K562 (cell line): ENCODE measurements around the gene TTC28.

ENCODE experiments used
- ZNF586 ChIP-seq: fragments of 450-650 bp; formaldehyde crosslinking; conservative IDR thresholded peaks from 2 replicates; pipeline ENCODE4 v1.4.0; 2020; ENCODE audit warnings: mild to moderate bottlenecking, moderate library complexity
- TF ChIP-seq, protein P1 (sequence below): fragments of 250-450 bp; sonication (Bioruptor Pico); IDR thresholded peaks from 2 replicates; pipeline ENCODE4 v1.8.0; 2022; ENCODE audit warnings: moderate library complexity, mild to moderate bottlenecking, inconsistent platforms
- TF ChIP-seq, protein P2 (sequence below): fragments of 450-650 bp; conservative IDR thresholded peaks from 2 replicates; pipeline ENCODE4 v1.6.1; 2016; ENCODE audit warnings: missing genetic modification characterization, low read depth, mild to moderate bottlenecking, control low read depth, missing compliant biosample characterization
- TF ChIP-seq, protein P3 (sequence below), 3 experiments: IDR thresholded peaks in 2 of 3; conservative IDR thresholded peaks in 1 of 3; 2 replicates each; pipeline ENCODE4 v1.5.1; 2011 to 2012; ENCODE audit warnings: low read length in 3 of 3, mild to moderate bottlenecking in 3 of 3, control low read depth in 2 of 3, improper control_type of control experiment in 1 of 3, inconsistent platforms in 1 of 3, low read depth in 1 of 3, mixed read lengths in 1 of 3, moderate library complexity in 1 of 3; ENCODE audit not compliant: insufficient read depth in 2 of 3

DNA sequence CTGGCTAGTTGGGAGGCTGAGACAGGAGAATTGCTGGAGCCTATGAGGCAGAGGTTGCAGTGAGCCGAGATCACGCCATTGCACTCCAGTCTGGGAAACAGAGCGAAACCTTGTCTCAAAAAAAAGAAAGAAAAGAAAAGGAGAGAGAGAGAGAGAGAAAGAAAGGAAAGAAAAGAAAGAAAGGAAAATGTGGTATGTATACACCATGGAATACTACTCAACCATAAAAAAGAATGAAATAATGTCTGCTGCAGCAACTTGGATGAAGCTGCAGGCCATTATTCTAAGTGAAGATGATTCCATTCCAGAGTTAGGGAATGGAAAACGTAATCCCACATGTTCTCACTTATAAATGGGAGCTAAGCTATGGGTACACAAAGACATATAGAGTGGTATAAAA is 30.8 kb downstream of the TTC28 start:
- TF ChIP-seq, protein P1, sequence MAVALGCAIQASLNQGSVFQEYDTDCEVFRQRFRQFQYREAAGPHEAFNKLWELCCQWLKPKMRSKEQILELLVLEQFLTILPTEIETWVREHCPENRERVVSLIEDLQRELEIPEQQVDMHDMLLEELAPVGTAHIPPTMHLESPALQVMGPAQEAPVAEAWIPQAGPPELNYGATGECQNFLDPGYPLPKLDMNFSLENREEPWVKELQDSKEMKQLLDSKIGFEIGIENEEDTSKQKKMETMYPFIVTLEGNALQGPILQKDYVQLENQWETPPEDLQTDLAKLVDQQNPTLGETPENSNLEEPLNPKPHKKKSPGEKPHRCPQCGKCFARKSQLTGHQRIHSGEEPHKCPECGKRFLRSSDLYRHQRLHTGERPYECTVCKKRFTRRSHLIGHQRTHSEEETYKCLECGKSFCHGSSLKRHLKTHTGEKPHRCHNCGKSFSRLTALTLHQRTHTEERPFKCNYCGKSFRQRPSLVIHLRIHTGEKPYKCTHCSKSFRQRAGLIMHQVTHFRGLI (CRISPR knock-in tag): no peak
- TF ChIP-seq, protein P2, sequence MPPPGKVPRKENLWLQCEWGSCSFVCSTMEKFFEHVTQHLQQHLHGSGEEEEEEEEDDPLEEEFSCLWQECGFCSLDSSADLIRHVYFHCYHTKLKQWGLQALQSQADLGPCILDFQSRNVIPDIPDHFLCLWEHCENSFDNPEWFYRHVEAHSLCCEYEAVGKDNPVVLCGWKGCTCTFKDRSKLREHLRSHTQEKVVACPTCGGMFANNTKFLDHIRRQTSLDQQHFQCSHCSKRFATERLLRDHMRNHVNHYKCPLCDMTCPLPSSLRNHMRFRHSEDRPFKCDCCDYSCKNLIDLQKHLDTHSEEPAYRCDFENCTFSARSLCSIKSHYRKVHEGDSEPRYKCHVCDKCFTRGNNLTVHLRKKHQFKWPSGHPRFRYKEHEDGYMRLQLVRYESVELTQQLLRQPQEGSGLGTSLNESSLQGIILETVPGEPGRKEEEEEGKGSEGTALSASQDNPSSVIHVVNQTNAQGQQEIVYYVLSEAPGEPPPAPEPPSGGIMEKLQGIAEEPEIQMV (tag): no peak
- TF ChIP-seq, protein P3, sequence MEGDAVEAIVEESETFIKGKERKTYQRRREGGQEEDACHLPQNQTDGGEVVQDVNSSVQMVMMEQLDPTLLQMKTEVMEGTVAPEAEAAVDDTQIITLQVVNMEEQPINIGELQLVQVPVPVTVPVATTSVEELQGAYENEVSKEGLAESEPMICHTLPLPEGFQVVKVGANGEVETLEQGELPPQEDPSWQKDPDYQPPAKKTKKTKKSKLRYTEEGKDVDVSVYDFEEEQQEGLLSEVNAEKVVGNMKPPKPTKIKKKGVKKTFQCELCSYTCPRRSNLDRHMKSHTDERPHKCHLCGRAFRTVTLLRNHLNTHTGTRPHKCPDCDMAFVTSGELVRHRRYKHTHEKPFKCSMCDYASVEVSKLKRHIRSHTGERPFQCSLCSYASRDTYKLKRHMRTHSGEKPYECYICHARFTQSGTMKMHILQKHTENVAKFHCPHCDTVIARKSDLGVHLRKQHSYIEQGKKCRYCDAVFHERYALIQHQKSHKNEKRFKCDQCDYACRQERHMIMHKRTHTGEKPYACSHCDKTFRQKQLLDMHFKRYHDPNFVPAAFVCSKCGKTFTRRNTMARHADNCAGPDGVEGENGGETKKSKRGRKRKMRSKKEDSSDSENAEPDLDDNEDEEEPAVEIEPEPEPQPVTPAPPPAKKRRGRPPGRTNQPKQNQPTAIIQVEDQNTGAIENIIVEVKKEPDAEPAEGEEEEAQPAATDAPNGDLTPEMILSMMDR (IDR thresholded peaks at IDR 0.05 in 2 of 3, conservative IDR thresholded peaks at IDR 0.05 in 1 of 3; ENCODE audit: insufficient read depth in 2 of 3, low read depth in 1 of 3, low read length in 3 of 3): no peak
- no peak for TF ChIP-seq ZNF586 (CRISPR knock-in tag)
